ENCODE measurements around the gene DCAKD.

Gene DCAKD

DNA sequence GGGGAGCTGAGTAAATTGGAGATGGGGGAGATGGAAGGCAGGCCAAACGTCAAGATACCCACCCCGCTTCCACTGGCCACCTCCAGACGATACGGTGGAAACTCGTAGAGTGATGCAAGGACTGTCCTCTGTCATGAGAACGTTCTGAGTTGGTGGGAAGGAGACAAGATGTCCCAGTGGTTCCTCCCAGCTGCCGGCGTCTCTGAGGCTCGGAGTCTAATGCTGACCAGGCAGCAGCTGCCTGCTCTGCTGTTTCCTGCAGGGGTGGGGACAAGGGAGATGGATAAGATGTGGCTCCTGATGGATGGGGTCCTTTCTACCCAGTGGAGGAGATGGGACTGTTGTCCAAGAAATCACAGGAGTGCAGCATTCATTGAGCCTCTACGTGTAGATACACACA lies 55.1 kb downstream of the DCAKD start:
- DNase-seq (ENCODE audit: low read depth): no peak
- TF ChIP-seq, protein P1, sequence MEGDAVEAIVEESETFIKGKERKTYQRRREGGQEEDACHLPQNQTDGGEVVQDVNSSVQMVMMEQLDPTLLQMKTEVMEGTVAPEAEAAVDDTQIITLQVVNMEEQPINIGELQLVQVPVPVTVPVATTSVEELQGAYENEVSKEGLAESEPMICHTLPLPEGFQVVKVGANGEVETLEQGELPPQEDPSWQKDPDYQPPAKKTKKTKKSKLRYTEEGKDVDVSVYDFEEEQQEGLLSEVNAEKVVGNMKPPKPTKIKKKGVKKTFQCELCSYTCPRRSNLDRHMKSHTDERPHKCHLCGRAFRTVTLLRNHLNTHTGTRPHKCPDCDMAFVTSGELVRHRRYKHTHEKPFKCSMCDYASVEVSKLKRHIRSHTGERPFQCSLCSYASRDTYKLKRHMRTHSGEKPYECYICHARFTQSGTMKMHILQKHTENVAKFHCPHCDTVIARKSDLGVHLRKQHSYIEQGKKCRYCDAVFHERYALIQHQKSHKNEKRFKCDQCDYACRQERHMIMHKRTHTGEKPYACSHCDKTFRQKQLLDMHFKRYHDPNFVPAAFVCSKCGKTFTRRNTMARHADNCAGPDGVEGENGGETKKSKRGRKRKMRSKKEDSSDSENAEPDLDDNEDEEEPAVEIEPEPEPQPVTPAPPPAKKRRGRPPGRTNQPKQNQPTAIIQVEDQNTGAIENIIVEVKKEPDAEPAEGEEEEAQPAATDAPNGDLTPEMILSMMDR (conservative IDR thresholded peaks at IDR 0.05; ENCODE audit: low read depth, low read length): no peak
- H3K4me3 ChIP-seq (ENCODE audit: low read length): no peak overlapping the region

DNA sequence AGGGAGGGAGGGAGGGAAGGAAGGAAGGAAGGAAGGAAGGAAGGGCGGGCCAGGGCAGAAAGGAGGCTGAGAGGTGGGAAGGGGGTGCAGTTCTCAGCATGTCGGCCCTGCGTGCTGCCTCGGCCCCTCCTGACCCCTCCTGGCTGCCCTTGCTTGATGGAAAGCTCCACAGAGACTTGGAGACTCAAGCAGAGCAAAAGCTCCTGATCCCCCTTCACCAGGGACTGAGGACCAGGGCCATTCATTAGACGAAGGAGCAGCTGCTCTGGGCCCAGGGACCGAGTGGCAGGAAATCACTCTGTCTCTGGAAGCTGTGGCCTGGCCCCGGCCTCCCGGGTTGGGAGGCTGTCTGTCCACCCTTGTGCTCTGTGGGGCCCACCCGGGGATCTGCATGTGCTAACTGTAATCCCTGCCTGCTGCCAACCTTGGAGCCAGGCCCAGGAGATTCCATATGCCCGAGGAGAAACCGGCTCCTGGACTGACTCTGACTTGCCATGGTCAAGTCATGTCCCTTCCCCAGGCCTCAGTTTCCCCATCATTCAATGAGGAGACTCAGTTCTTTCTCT lies 55.9 kb downstream of the DCAKD start:
- TF ChIP-seq, protein P1 (conservative IDR thresholded peaks at IDR 0.05; ENCODE audit: low read depth, low read length): no peak
- DNase-seq (ENCODE audit: low read depth): no peak
- no peak overlapping the region for H3K4me3 ChIP-seq (ENCODE audit: low read length)

DNA sequence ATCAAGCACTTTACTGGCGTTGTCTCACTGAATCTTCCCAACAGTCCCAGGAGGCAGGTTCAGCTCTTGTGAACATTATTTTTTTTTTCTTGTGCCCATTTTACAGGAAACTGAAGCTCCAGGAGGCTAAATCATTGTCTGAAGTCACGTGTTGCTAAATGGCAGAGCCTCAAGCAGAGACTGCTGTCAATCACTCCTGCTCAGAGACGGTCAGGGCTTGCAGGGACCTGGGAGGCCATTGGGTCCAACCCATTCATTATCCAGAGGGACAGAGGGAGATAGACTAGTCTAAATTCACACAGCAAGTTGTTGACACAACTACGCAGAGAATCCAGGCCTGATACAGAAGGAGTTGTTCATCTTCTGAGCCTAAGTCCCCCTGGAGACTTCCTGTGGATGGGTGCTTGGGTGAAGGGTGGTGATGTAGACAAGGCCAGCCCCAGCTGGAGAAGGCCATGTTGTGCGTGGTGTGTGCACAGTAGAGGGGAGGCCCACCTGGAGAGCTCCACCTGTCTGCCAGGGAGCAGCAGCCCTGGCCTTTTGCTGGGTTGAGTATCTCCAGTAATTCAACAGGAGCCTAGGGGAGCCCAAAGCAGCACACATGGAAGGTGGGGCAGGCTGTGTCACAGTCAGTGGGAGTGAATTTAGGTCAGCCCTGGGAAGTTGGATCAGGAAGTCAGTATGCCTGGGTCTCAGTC lies 59.0 kb downstream of the DCAKD start:
- TF ChIP-seq, protein P1 (conservative IDR thresholded peaks at IDR 0.05; ENCODE audit: low read depth, low read length): no peak
- no peak overlapping the region for H3K4me3 ChIP-seq (ENCODE audit: low read length)
- no peak for DNase-seq (ENCODE audit: low read depth)

DNA sequence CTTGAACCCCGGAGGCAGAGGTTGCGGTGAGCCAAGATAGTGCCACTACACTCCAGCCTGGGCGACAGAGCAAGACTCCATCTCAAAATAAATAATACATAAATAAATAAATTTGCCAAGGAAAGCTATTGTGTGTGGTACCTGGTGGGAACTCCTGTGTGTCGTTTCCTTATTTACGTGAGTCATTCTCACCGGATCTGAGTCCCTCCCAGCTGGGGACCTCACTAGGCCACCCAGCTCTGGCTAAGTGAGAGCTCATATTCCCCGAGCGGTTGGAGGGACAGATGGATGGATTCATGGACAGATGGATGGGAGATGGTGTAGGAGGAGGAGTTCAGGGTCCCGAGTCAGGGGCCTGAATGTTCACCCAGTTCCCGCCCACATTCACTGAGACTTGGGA lies 60.4 kb downstream of the DCAKD start:
- TF ChIP-seq, protein P1 (conservative IDR thresholded peaks at IDR 0.05; ENCODE audit: low read depth, low read length): no peak
- DNase-seq (ENCODE audit: low read depth): no peak
- no peak overlapping the region for H3K4me3 ChIP-seq (ENCODE audit: low read length)

DNA sequence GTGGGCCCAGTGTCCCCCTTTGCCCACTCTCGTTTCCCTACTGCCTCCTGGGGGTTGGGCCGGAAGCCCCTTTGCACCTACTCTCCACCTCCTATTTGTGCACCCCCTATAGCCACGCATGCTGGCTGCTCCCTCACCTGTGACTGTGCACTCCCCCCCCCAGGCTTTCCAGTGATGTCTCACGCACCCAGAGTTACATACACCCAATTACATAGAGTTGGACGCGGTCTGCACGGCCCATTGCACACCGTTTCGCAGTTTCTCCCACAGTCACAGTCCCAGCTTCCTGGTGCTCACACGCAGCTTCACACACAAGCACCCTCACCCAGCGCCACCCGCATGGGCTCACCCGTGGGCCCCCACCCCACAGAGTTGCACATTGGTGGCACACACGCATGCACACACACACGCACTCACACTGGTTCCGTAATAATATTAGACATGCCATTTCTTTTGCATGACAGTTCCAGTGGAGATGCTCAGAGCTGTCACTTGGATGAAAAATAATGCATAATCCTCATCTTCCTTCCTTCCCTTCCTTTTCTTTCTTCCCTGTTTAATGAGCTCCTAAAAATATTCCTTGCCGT lies 61.8 kb downstream of the DCAKD start:
- no peak overlapping the region for H3K4me3 ChIP-seq (ENCODE audit: low read length)
- TF ChIP-seq, protein P1 (conservative IDR thresholded peaks at IDR 0.05; ENCODE audit: low read depth, low read length): no peak
- DNase-seq (ENCODE audit: low read depth): no peak

DNA sequence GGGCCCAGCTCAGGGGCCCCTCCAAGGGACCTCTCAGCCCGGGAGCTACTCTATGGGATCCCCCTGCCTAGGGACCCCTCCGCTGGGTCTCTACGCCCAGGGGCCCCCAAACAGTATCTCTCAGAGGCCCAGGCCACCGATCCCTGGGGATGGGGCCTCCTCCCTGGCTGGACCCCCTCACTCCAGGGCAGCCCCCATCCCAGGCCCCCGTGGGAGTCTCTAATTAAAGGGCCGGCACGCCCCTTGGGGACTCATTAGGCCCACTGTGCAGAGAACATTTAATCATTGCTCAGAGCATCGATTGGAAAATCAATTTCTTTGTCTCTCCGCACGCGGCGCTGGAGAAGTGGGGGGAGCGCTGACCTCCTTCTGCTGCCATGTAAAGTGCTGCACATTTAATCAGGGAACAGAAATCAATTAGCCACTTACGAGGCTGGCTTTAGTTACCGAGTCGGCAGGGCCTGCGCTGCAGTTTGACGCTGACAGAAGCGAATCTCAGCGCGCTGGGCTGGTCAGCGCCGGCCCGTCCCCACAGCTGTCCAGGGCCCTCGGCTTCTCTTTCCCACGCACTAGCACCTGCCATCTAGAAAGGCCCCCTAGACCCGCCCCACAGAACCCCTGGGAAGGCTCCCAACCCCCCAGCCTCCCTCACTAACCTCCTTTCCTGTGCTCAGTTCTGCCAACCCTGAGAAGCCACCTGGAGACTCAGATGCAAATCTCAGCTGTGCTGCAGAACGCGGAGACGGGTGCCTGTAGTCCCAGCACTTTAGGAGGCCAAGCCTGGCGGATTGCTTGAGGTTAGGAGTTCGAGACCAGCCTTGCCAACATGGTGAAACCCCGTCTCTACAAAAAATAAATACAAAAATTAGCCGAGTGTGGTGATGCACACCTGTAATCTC lies 63.1 kb downstream of the DCAKD start:
- no peak for DNase-seq (ENCODE audit: low read depth)
- TF ChIP-seq, protein P1 (conservative IDR thresholded peaks at IDR 0.05; ENCODE audit: low read depth, low read length): no peak
- no peak overlapping the region for H3K4me3 ChIP-seq (ENCODE audit: low read length)

All from retinal pigment epithelial cell (primary cell).